ENCODE results near the gene NPFFR1.
"Not testable (repeated sequence)": the region's sequence is repeated elsewhere in the genome, so short reads cannot be mapped to it uniquely, and the experiment has no call there.

NPFFR1 gene

DNA sequence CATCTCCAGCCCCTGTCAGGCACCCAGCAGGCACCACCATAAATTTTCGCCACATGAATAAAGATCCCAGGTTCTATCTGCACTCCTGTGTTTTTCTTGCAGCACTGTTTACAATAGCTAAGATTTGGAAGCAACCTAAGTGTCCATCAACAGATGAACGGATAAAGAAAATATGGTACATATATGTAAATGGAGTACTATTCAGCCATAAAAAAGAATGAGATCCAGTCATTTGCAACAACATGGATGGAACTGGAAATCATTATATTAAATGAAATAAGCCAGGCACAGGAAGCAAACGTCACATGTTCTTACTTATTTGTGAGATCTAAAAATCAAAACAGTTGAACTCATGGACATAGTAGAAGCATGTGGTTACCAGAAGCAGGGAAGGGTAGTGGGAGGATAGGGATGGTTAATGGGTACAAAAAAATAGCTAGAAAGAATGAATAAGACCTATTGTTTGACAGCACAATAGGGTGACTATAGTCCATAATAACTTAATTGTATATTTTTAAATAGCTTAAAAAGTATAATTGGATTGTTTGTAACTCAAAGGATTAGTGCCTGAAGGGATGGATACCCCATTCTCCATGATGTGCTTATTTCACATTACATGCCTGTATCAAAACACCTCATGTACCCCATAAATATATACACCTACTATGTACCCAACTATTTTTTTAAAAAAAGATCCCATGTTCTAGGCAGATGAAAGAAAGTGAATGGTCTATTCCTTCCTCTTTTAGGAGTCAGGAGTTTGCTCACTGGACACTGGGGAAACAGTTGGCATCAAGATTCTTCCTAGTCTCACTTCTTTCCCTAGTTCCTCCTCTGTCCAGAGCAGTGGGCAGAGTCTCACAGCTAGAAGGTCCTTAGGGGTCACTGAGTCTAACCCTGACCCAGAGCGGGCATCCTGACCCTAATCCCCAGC, 1.0 kb upstream of the NPFFR1 start:
- DNase-seq, result no peak

DNA sequence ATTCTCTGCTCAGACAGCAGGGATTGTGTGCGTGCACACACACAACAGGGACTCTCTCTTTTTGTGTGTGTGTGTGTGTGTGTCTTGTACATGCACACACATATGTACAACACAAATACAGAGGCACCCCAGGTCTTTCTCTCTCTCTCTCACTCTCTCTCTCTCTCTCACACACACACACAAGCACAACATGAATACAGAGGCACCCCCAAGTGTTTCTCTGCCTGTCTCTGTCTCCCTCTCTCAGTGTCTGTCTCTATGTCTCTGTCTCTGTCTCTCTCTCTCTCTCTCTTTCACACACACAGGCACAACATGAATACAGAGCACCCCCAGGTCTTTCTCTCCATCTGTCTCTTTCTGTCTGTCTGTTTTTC, 746 bp downstream of the NPFFR1 start:
- DNase-seq, result no peak

DNA sequence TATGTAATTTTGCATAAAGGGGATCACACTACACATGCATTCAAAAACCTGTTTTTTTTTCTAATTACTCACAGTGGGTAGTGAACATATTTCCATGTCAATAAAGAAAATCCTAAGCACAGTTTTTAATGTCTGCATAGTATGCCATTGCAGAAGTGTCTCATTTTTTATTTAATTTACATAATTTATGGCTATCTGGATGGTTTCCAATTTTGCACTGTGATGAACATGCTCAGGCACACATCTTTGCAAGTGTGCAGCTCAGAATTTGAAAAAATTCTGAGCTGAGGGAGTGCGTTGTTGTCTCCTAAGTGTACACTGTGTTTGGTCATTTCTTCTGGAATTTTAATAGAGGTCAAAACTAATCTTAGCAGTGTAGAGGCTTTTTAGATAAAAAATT, 2.2 kb downstream of the NPFFR1 start:
- no peak for DNase-seq

DNA sequence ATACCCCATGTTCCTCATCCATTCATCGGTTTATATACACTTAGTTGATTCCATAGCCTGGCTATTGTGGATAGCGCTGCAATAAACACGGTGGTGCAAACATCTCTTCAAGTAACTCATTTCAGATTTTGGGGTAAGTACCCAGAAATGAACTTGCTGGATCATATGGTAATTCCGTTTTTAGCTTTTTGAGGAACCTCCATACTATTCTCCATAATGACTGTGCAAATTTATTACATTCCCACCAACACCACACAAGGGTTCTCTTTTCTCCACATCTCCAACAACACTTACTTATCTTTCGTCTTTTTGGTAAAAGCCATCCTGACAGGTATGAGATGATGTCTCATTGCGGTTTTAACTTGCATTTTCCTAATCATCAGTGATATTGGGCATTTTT, 3.7 kb downstream of the NPFFR1 start:
- no peak for DNase-seq

DNA sequence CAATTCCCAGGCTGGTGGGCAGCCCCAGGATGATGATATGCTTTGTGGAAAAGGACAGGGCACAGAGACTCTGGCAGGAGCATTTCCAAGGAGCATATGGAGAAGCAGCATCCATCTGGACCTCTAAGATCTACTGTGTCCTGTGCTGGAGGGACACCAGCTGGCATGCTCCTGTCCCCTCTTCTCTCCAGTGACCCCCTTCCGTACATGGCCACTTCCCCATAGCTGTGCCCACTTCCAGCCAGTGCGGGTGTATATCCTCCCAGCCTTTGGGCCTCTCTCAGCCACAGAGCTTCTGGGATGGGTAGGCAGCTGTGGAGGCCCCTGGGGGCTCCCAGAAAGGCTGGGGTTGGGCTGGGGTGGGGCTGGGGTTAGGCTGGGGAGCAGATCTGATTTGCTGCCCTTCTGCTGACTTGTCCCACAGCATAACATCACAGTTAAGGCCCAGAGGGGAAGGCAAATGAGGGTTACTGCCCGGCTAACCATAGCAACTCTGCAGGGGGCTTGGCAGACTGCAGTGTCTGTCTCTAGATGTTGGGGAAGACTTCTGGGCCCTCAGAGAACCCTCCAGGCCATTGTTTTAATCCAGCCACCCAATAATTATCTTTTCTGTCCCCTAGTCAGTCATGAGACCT, 6.3 kb downstream of the NPFFR1 start:
- DNase-seq, result no peak

DNA sequence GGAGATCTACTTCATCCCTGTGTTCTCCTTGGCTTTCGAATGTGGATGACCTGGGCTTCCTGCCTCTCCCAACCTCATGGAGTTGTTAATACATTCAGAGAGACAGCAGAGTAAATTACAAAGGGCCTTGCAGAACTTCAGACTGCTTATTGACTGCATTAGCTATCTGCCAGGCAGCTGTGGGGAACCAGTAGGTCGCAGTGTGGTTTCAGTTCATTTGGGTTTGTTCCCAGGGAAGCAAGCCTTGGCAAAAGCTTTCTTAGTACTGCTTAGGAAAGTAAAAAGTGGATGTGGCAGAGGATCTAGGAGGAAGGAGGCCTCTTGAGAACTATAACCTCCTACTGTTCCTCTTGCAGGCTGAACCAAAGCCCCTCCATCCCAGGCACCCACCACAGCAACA, 9.2 kb downstream of the NPFFR1 start:
- DNase-seq, result no peak

DNA sequence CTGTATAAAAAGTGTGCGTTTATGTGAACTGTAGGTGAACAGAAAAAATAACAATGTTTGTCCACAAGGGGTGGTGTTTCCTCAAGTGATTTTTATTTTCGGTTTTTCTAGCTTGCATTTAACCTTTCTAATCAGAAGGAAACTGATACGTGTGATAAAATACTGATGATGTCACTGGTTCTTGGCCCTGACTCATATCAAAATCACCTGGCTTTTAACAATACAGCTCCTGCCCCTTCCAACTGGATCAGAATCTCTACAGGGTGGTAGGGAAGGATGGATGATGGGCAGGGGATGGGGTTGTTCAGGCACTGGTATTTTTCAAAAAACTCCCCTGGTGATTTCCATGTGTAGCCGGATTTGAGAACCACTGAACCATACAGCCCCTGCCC, 10.9 kb downstream of the NPFFR1 start:
- DNase-seq, result no peak

DNA sequence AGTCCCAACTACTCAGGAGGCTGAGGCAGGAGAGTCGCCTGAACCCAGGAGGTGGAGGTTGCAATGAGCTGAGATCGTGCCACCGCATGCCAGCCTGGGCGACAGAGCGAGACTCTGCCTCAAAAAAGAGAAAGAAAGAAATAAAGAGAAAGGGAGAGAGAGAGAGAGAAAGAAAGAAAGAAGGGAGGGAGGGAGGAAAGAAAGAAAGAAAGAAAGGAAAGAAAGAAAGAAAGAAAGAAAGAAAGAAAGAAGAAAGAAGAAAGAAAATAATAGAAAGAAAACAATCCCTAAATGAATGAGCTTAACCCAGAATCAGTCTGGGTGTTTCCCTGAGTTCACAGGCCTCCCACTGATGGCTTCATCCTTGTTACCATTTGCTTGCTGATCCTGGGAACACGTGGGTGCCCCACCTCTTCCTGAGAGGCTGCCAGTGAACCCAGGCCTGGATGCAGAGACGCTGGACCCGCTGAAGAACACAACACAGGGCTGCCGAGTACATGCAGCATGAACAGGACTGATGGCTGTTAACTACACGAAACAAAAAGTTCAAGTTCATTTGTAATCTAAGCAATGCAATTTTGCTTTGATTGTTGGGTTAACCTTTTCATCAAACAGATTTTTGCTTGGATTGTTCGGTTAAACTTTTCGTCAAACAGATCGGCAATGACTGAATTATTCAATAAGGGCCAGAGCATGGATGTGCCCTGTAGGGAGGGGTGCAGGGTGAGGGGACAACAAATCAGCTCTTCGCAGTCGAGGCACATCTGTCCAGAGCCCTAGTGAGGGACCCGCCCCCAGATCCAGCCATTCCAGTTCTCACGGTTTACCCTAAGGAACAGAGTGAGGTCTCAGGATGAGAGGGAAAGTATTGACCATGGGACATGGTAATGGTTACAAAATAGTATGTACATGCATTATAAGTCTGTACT, 11.5 kb downstream of the NPFFR1 start:
- no peak for DNase-seq

DNA sequence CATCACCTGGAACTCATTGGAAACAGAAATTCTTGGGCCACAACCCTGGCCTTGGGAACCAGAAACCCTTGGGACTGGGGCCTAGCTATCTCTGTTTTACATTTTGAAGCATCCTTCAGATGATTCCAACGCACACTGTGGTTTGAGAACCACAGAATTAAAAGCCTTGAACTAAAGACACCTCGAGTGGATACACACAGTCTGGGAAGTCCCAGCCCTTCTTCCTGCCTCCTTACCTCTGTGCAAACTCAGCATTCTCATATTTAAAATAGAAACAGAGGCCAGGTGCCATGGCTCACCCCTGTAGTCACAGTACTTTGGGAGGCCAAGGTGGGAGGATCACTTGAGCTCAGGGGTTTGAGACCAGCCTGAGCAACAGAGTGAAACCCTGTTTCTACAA, 12.9 kb downstream of the NPFFR1 start:
- DNase-seq, result no peak

DNA sequence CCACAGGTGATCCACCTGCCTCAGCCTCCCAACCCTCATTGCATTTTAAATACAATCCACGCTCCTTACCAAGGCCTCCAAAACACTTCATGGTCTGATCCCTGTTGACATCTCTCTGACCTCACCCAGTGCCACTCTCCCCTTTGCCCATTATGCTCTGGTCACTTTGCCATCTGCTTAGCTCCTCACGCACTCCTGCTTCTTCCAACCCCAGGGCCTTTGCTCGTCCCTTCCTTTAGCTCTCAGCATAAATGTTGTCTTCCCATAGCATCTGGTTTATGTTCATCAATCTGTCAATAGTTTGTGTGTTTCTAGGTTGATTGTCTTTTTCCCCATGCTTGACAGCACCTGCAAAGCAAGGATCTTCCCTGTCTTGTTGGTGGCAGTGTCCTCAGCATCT, 14.1 kb downstream of the NPFFR1 start:
- no peak for DNase-seq

DNA sequence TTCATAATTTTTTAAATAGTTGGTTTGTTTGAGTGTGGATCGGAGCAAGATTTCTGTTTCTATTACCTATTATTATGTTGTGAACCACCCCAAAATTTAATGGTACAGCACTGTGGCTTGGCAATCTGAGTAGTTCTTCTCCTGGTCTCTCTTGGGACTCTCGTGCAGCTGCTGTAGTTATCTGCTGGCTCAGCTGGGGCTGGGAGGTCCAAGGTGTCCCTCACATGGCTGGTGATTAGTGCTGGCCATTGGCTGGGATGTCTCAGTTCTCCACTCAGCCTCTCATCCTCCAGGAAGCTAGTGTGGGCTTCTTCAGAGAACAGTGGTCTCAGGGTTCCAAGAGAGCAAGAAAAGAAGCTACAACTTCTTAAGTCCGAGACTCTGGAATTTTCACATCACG, 15.4 kb downstream of the NPFFR1 start:
- no peak for DNase-seq

DNA sequence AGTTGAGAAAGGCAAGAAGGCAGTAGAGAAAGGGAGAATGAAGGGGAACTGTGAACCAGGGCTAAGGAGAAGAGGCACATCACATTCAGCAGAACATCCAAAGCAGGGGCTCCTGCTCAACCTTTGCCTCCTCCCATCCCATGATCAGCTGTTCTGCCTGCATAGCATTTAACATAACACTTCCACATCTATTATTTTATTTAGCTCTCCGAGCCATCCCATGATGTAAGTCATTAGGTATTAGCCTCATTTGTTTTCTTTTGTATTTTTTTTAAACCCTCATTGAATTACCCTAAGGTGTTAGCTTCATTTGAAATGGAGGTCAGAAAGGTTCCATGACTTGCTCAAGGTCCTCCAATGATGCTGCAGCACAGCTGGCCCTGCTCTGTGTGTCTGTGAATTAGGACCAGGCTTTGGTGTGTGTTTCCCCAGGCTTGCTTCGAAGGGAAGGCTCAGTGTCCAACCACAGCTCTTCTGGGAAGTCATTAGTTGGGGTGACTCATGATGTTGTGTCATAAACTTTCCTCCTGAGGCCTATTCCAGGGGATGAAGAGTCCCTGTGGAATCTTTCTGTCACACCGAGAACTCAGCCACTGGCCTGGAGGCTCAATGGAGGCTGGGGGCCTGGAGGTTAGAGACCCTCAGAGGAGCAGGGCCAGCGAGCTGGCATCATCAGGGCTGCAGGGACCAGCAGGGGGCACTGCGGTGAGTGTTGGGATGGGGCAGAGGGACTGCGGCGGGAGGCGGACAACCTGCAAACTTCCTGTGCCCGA, 16.5 kb downstream of the NPFFR1 start:
- DNase-seq, result no peak

DNA sequence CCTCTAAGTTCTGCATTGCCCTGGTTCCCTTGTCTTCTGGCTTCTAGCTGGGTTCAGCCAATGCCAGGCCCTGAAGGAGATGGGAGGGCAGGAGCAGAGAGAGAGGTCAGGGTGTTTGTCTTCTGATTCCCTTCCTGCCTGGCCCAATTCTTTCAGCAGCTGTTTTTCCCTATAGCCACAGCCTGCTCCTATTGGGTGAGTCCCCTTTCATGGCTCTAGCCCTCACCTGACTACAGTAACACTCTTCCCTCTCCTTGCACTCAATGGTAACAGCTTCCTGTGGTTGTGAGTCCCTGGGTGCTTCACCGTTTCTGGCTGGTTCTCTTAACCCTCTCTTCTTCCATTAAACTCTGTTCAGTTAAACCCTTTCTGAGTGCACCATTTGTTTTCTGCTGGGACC, 17.1 kb downstream of the NPFFR1 start:
- no peak for DNase-seq

DNA sequence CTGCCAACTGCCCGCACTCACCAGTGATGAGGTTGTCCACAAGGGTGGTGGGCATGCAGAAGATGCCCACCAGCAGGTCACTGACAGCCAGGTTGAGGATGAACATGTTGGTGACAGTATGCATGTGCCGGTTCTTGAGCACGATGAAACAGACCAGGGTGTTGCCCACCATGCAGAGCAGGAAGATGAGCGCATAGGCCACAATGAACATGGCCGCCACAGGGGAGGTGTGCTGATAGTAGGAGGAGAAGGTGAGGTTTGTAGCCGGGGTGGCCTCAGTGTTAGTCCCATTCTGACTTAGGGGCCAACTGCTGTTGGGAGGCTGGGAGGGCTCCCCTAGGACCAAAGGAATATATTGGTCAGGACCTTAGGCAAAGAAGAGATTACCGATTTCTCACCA, 17.7 kb downstream of the NPFFR1 start:
- DNase-seq, result no peak

DNA sequence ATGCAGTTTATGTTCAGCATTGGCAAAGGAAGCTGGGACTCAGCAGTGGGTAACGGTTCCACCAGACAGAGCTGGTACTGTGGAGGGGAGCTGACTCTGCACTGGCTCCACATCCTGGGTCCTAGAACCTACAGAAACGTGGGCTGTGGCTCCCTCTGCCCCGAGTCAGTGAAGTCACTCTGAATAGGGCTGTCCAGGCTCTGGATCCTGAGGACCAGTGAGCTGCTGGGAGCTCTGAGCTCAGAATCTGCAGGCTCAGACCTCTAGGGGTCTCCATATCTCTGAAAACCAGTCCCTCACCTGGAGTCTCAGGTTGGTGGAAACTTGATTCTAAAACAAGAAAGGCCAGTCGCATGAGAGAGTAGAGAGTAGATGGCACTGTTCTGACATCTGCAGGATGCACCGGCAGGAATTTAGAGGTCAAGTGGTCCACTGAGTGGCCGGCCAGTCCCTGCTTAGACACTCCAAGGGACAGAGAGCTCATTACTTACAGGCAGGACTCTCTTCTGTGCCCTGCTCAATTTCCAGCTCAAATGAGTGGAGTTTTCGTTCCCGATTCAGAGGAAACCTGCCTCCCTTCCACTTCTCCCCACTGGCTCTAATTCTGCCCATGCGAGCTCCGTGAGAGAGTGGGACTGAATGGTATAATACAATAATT, 18.6 kb downstream of the NPFFR1 start:
- DNase-seq, result no peak

DNA sequence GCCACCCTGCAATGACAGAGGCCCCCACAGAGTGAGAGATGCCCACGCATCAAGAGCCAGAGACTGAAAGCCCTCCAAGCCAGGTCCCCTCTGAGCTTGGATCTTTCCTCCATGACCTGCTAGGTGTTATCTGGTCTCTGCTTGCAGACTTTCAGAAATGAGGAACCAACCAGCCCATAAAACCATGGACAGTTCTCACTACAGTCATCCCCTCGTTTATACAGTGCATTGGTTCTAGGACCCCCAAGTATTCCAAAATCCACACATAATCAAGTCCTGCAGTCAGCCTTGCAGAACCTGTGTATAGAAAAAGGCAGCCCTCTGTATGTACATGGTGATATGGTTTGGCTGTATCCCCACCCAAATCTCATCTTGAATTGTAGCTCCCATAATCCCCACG, 23.1 kb downstream of the NPFFR1 start:
- no peak for DNase-seq

DNA sequence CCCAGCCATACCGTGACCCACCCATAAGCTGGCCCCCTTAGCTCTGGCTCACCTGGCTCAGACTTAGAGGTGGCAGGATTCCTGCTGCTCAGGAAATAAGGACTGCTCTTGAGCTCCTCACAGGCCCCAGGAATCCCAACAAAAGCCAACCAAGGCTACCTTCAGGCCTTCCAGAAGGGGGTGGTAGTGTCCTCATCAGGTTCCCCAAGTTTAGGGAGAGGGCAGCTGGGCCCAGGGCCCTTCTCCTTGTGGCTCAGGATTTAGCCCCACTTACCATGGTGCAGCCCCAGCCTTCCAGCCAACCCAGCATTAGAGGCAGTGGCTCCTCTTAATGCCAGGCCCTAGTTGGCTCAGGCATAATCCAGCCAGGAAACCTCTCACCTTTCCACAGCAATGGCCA, 23.5 kb downstream of the NPFFR1 start:
- DNase-seq, result no peak

DNA sequence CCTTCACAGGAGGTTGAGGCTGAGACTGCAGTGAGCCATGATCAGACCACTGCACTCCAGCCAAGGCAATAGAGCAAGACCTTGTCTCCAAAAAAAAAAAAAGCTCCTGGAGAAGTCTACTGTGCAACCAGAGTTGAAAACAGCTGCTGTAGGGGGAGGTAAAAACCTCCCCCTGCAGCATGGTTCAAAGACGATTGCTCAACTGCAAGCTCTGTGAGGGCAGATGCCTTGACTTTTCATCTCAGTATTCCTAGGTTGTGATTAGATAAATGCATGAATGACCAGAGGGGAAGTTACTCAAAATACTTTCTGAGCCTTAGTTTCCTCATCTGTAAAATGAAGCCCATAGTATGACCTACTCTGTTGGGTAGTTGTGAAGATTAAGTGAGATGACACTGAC, 25.6 kb downstream of the NPFFR1 start:
- DNase-seq, result no peak

DNA sequence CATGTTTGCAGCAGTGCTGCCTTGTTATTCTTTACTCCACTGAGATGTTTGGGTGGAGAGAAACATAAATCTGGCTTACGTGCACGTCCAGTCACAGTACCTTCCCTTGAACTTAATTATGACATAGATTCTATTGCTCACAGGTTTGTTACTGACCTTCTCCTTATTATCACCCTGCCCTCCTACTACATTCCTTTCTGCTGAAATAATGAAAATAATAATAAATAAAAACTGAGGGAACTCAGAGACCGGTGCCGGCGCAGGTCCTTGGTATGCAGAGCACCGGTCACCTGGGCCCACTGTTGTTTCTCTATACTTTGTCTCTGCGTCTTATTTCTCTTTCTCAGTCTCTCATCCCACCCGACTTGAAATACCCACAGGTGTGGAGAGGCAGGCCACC, 26.0 kb downstream of the NPFFR1 start:
- DNase-seq, result not testable (repeated sequence)

DNA sequence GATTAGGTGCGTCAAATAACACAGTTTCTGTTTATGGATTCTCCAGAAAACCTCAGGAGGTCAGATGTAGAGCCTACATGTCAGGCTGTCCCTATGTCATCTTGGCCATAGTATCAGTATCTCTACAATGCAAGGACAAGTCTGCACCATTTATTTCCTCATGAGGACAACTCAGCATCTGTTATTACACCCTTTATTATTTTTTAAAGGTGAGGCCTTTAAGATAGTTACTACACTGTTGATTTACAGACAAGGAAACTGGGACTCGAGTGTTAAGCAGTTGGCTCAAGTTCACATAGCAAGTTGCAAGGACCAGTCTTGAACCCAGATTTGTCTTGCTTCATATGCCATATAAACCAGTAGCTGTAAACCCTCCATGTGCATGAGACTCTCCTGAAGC, 27.3 kb downstream of the NPFFR1 start:
- no peak for DNase-seq

DNA sequence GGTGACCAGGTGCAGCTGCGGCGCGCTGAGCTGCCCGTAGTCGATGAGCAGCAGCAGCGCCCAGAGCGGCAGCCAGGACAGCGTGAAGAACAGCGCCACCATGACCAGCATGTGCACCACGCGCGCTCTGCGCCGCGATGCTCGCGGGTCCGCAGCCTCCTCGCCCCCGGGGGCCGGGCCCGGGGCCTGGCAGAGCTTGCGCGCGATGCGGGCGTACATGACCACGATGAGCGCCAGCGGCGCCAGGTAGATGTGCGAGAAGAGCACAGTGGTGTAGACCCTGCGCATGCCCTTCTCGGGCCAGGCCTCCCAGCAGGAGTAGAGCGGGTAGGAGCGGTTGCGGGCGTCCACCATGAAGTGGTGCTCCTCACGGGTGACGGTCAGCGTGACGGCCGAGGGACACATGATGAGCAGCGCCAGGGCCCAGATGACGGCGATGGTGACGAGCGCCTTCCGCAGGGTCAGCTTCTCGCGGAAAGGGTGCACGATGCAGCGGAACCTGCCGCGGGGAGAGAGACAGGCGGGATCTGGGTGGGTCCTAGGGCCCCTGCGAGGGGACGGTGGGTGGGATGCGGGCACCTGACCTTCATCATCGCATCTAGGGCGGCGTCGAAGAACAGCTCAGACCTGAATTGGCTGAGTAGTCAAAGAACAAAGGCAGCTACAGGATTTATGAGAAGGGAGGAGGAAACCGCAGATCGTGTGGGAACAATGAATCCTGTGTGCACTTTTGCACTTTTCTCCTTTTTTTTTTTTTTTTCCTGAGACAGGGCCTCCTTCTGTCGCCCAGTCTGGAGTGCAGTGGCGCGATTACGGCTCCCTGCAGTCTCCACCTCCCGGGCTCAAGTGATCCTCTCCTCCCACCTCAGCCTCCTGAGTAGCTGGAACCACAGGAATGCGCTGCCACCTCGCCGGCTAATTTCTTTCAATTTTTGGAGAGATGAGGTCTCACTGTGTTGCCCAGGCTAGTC, 28.2 kb downstream of the NPFFR1 start:
- no peak for DNase-seq
